ENCODE data around the gene PPIP5K2.
"Not testable (repeated sequence)": the region's sequence is repeated elsewhere in the genome, so short reads cannot be mapped to it uniquely, and the experiment has no call there.

Gene PPIP5K2

DNA sequence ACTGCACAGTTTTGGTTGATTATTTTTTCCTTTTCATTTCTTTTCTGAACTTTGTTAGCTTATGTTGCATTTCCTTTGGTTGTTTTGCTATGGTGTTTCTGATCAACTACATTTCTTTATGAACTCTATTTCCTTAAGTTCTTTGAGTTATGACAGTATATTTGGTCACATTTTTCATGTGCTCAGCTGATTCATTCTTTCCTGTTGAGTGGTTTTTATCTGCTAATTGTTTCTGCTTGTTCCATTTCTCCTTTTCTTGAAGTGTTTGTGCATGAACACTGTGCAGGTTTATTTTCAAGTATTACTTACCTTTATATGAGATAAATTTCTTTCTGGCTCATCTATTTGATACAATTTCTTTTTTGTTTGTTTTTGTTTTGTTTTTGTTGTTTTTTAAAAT, 87.6 kb downstream of the PPIP5K2 start:
- no peak for DNase-seq (ENCODE audit: low read depth in 2 of 2)

DNA sequence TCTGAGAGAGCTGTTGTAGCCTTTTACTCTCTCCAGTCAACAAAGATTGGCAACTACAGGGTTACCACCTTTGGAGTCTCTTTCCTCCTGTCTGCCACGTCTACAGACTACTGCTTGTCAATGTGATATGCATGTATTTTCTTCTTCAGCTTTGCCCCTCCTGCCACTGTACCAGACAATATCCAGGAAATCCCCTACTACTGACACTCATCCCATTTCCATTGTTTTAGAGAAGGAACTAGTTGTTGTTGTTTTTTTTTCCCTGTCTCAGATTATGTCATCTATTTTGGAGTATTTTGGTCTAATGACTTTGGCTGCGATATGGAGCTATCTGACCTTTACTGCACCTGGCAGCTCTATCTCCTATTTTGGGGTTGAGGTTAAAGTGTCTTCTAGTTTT, 88.4 kb downstream of the PPIP5K2 start:
- no peak for DNase-seq (ENCODE audit: low read depth in 2 of 2)

DNA sequence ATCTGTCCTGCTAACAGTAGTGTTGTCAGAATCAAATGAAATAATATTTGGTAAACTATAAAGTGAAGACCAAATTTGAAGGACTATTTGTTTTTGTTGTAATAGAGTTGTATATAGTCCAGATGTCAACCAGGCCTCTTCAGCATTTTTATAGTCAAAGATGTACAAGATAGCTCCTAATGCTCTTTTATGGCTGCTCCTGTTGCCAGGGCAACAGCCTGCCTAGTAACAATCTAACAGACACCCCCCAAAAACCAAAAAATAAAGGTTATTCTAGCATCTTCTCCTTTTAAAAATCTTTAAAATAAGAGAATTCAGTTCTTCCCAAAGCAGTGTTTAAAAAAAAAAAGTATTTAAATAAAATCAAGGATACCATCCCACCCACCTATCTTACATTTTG, 89.0 kb downstream of the PPIP5K2 start:
- no peak for DNase-seq (ENCODE audit: low read depth in 2 of 2)

DNA sequence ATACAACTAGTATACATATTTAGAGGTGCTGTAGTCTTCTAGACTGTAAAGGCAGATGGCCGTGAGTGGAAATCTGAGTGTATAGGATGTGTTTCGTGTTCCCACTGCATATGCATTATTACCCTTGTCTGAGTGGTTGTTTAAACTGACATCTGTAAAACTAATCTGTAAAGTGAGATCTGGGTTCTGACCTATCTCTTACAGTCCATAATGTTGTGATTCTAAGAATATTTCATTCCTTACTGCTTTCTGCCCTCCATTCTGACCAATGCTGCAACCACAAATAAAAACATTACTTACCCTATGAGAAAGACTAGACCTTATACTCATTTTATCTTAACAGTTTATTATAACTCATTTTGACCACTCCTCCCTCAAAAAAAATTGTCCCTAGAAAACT, 90.9 kb downstream of the PPIP5K2 start:
- no peak for DNase-seq (ENCODE audit: low read depth in 2 of 2)

DNA sequence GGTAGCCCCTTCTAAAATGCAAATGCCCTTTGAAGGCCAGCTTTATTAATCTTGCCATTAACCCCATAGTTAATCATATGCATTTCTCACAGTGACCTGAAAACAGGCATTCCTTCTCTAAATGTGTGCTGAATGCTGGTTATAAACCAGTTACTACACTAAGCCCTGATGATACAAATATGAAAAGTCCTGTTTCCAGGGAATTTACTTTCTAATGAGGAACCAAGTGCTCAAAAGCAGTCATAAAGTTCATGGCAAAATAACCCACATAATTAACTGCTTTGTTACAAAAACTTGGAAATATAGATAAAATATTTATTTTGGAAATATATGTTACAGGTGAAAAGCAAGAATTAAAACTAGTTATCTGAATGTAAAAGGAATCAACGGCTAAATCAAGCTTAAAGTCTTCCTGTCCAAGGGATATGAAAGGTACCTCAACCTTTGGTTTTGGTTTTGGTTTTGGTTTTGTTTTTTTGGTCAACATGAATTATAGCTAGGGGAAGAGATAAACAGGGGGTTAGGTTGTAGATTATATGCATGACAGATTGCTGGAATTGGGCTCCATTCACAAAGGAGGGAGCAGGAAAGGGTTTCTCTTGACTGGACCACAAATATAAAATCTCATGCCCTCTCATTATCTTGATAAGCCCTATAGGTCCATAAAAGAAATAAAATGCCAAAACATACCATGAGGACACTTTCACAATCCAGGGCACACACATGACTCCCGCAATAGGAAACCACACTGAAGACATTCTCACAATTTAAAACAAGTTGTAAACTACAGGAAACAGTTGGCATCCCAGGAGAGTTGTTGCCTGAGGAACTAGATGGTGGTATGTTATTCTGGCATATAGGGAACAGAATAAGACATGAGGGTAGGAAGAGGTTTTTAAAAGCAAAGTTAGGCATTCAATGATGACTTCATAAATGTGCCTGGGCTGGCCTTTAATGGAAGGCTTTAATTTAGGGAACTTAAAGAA, 91.8 kb downstream of the PPIP5K2 start:
- DNase-seq (ENCODE audit: low read depth in 2 of 2) = no peak

DNA sequence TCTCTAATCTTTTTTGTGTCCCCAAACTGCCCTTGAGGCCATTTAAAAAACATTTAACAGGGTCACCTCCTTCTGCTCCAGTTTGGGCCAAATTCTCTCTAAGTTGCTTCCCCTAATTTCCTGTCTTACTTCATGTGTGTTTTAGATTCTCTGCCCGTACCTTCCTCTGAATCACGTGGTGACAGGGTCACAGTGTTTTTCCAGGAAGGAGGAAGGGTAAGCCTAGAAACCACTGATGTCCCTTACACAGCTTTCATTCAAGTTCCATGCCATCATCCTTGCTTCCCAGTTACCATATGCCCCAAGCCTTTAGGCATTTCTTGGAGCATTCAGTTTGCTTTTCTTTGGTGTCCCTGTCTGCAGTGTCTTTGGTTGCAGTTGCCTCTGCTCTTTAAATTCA, 96.0 kb downstream of the PPIP5K2 start:
- DNase-seq (ENCODE audit: low read depth in 2 of 2) = no peak

DNA sequence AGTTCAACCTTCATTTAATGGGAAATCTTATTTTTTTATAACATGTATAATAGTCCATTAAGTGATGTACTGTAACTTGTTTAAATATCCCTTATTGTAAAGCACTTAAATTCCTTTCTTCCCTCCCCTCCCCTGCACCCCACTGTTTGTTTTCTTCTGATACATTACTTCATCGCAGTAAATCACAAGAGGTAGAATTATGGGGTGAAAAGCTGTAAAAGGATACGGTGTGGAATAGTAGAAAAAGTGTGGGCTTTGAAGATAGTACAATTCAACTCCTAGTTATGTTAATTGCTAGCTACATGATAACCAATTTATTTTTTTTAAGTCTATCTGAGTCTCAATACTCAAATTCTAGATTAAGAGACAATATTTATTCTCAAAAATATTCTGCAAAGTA, 96.6 kb downstream of the PPIP5K2 start:
- DNase-seq (ENCODE audit: low read depth in 2 of 2) = no peak

DNA sequence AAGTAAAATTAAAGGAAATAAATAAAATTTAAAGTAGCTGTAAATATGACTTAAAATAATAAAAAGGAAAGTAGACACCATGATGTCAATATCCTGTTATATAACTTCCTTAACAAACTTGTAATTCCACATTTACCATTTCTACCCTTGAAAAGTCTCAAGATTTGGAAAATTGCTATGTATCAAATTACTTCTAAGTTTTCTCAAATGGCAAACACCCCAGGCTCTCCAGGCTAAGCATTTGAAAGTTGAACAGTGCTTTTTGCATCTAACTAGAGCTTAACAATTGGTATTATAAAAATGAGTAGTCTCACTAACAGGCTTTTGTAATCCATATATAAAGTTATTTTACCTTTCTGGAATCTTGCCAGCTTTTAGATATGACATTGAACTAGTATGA, 97.0 kb downstream of the PPIP5K2 start:
- DNase-seq (ENCODE audit: low read depth in 2 of 2) = no peak

DNA sequence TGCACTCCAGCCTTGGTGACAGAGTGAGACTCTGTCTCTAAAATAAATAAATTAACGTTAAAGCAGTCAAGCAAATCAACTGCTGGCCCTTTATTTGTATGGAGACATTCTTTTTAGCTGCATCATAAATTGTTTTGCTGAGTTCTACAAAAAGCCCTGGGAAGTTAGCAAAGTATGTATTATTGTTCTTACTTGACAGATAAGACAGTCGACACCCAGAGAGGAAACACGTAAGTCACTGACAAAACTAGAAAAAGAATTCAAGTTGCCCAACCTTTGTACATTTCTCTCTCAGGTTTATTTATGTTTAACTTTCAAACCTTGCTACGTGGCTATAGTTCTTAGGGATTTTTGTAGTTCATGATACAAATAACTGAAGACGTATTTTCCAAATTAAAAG, 98.1 kb downstream of the PPIP5K2 start:
- DNase-seq (ENCODE audit: low read depth in 2 of 2) = no peak

DNA sequence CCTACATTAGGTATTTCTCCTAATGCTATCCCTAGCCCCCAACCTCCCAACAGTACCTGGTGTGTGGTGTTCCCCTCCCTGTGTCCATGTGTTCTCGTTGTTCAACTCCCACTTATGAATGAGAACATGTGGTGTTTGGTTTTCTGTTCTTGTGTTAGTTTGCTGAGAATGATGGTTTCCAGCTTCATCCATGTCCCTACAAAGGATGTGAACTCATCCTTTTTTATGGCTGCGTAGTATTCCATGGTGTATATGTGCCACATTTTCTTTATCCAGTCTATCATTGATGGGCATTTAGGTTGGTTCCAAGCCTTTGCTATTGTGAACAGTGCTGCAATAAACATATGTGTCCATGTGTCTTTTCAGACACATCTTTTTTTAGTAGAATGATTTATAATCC, 99.0 kb downstream of the PPIP5K2 start:
- not testable (repeated sequence) for DNase-seq (ENCODE audit: low read depth in 2 of 2)

DNA sequence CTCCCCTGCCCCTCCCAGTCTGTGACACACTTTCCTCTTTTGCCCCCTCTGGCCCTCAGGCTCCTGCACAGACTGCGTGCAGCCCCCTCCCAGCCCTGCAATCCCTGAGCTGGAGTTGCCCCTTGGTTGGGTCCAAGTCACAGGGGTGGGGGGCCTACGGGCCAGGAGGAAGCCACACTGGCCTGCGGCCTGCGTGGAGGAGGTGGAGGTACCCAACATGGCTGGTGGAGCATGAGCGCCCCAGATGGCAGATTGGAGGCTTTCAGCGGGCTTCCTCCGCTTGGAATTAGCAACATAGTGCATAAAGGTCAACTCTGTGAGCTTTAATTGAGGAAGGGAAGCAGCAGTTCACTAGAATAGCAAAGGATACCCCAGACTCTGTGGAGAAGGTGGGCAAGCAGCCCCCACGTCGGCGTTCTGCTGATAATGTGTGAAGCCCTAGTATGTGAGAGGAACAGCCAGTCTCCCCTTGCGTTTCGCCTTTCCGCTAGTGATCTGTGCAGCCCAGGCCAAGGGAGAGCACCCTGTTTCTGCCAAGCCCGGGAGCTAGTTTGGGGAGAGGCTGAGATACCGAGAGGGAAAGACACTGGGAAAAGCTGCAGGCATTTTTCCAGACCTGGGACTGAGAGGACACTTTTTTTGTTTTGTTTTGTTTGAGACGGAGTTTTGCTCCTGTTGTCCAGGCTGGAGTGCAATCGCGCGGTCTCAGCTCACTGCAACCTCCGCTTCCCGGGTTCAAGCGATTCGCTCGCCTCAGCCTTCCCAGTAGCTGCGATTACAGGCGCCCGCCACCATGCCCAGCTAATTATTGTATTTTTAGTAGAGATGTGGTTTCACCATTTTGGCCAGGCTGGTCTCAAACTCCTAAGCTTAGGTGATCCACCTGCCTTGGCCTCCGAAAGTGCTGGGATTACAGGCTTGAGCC, 103.2 kb downstream of the PPIP5K2 start:
- DNase-seq (ENCODE audit: low read depth in 2 of 2) = no peak

DNA sequence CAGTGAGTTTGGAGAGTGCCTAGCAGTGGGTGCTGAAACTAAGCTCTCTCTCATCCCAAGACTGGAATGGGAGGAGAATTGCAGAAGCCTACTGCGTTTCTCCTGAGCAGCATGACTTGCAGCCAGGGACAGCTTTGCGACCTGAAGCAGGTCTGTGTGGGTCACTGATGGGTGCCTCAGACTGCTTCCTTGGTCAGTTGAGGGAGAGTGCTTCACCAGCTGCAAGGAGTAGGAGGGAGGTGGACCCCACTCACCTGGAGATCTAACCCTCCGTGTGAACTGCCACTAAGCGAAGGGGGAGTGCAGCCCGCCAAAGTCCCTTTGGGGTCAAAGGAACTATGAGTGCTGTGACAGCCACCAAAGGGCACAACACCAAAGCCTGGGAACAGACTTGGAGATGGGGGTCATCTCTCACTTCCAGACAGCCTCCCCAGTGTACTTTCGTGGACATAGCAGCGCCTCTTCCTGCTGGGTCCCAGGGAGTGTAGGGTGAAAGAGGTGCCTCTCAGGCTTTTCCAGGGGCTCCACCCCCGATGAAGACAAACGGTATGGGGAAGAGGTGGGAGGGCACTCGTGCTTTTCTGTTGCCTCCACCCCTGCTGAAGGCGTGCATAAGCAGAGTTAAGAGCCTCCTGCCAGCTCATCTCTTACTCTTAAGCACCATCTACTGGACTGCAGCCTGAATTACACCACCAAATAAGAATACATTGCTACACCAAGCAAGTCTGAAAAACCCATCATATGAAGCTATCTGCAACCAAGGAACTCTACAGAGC, 104.2 kb downstream of the PPIP5K2 start:
- peak; percentile 35 to 42 for DNase-seq (ENCODE audit: low read depth in 2 of 2)

DNA sequence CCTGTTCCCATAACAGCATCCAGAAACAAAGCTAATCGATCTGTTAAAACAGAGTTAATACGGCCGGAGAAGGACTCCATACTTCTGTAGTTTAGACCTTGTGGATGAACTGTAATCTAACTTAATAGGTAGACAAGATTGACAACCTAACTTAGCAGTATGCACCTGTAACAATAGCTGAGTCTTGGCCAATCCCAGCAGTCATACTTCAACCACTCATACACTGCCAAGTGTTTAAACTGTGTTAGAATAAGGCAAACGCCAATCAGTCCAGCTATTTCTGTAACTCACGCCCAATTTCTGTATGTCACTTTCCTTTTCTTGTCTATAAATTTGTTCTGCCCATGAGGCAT, 104.8 kb downstream of the PPIP5K2 start:
- no peak for DNase-seq (ENCODE audit: low read depth in 2 of 2)

DNA sequence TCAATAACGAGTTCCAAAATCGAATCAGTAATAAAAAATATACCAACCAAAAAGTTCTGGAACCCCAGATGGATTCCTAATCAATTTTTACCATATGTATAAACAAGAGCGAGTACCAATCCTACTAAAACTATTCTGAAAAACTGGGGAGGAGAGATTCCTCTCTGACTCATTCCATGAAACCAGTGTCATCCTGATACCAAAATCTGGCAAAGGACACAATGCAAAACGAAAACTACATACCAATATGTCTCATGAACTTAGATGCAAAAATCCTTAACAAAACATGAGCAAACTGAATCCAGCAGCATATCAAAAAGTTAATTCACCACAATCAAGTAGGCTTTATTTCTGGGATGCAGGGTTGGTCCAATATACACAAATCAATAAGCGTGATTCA, 108.0 kb downstream of the PPIP5K2 start:
- no peak for DNase-seq (ENCODE audit: low read depth in 2 of 2)

DNA sequence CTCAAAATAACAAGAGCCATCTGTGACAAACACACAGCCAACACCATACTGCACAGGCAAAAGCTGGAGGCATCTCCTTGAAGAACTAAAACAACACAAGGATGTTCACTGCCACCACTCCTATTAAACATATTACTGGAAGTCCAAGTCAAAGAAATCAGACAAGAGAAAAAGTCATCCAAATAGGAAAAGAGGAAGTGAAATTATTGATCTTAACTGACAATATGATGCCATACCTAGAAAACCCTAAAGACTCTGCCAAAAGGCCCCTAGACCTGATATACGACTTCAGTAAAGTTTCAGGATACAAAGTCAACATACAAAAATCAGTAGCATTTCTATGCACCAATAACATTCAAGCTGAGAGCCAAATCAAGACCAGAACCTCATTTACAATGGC, 108.5 kb downstream of the PPIP5K2 start:
- no peak for DNase-seq (ENCODE audit: low read depth in 2 of 2)

DNA sequence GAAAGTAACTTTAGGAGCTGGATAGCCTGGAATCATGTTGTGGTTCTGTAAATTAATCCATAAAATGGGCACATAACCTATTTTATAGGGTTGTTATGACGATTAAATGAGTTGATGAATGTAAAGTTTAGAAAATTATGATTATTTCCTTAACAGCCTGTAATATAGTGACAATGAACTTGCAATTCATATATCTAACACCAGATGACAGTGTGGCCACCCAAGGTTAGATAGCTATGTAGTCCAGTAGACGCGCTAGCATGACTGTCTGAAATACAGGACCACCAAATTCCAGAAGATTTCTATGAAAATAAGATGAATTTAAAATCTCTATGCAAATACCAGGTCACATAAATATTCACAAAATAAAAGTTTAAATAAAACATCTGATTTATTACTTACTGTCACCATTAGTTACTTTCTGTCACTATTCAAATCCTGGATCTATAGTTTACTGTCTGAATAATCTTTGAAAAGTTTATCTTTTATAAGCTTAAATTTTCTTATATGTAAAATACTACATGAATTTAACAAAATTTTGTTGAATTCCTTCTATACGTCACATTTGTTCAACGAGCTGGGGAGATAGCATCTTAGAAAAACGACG, 112.4 kb downstream of the PPIP5K2 start:
- DNase-seq (ENCODE audit: low read depth in 2 of 2) = no peak

DNA sequence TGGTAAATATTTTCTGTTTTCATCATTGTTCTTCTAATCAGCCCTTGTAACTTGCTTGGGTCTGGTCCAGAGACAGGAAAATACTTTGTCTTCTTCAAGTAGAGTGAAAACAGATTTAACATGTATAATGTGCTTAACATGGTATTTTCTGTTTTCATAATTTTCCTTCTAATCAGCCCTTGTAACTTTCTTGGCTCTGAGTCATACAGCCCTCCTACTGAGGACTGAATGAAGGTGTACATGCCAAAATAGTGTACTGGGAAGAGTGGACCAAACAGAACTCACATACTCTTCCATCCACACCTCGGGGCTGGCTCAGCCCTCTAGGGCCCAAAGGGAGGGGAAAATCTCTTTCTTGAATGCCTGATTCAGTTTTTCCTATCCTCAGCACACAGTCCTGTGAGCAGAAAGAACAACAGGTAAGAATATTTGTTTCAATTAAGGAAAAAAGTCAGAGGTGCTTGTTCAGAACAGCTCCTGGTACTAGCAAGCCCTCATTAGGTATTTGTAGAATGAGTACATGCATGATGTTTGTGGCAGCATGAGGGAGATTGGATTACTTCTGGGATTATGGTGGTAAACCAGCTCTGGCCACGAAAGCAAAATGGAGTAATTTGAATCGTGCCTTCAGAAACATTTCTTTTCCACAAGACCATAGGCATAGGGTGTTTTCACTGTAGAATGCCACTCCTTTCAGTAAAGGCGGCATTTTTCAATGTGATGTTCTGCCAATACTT, 114.3 kb downstream of the PPIP5K2 start:
- DNase-seq (ENCODE audit: low read depth in 2 of 2) = no peak

DNA sequence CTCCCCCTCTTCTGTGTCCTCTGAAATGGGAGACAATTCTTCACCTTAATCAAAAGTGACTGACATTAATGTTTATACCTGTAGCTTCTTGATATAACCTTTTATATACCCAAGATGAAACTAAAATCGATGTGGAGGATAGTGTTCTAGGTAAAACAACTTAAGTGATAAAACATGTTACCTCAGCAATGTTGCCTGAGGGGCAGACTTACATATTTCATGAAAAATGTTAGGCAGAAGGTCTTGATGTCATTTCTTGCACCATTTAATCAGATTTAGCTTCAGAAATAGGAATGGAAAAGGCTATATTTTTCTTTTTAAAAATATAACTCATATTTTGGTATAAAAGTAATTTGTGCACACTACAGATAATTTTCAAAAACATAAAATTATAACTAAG, 115.8 kb downstream of the PPIP5K2 start:
- no peak for DNase-seq (ENCODE audit: low read depth in 2 of 2)

DNA sequence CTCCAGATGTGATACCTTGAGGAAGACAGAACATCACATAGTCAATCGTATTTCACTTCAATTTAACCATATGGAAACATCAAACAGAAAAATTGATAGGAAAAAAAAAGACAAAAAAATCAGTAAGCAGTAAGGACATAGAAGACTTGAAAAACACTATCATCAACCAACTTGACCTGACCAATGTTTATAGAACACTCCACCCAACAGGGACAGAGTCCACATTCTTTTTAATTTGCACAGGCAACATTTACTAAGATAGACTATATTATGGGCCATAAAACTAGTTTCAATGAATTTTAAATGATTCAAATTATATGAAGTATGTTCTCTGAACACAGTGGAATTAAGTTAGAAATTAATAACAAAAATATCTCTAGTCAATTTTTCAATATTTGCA, 117.7 kb downstream of the PPIP5K2 start:
- DNase-seq (ENCODE audit: low read depth in 2 of 2) = no peak

DNA sequence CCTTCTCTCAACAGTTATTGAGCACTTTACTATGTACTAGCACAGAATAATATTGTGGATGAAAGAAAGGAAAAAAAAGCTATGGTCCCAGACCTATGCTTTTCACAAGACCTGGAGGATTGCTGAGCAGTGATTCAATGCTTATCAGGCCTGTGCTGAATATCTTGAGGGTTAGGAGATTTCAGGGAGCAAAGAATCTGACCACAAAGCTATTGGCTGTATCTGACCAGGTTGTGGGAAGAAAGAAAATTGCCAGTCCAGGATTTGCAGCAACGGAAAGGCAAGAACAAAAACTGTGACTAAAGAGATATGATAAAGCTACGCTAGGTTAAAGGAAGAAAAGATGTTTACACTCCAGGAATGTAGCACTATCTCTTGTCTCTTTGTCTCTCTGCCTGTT, 123.6 kb downstream of the PPIP5K2 start:
- DNase-seq (ENCODE audit: low read depth in 2 of 2) = no peak

DNA sequence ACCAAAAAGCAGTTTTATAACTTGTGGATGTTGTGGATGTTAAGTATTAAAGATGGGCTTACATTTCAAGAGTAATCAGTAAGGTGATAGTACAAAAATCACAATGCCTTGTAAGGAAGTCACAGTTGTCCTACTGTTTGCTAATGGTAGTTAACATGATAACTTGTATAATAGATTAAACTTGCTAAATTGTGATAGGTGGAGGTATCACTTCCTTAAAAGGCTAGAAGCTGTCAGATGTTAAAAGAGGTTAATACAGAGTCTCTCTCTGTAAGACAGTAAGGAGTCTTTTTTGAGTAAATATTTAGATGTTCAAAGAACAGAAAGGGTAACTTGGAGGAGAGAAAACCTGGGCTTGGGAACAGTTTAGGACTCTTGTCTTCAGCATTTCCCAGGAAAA, 124.3 kb downstream of the PPIP5K2 start:
- DNase-seq (ENCODE audit: low read depth in 2 of 2) = no peak
